GM10266 (cell line): Measurements from ENCODE around the gene LYRM1.

Experiments used
- DNase-seq: peaks from one replicate; pipeline ENCODE4 v3.0.0; 2012; ENCODE audit errors: extremely low spot score
- CTCF ChIP-seq: IDR thresholded peaks from 2 replicates; pipeline ENCODE4 v1.5.1; 2012; ENCODE audit warnings: mild to moderate bottlenecking, low read depth; ENCODE audit not compliant: control insufficient read depth, insufficient read depth; ENCODE audit errors: missing control alignments

LYRM1 gene

GRCh38 chr16:20883554-20884239 is 16.9 kb upstream of the LYRM1 start:
- TF ChIP-seq CTCF, result no peak
- DNase-seq, result no peak

GRCh38 chr16:20884240-20884556 is 16.4 kb upstream of the LYRM1 start:
- DNase-seq, result no peak
- no peak for TF ChIP-seq CTCF

GRCh38 chr16:20886320-20886719 is 14.3 kb upstream of the LYRM1 start:
- TF ChIP-seq CTCF, result no peak
- DNase-seq, result no peak

GRCh38 chr16:20887207-20887606 is 13.4 kb upstream of the LYRM1 start:
- no peak for TF ChIP-seq CTCF
- no peak for DNase-seq

- DNase-seq, result no peak
- no peak for TF ChIP-seq CTCF
Measured at GRCh38 chr16:20889625-20890275, 10.8 kb upstream of the LYRM1 start.

GRCh38 chr16:20894388-20894787 is 6.2 kb upstream of the LYRM1 start:
- TF ChIP-seq CTCF, result no peak

GRCh38 chr16:20897253-20897897 is 3.2 kb upstream of the LYRM1 start:
- no peak for TF ChIP-seq CTCF
- no peak for DNase-seq

More at GRCh38 chr16:20894388-20894787, 6.2 kb upstream of the LYRM1 start:
- no peak for DNase-seq
